Immature natural killer cell (primary cell): ENCODE data around the gene PALLD. TPM values are rescaled to one million over a fixed set of nuclear protein-coding genes. Genes with fewer than 3 reads are reported as not detected.
"Not testable (repeated sequence)": the region's sequence is repeated elsewhere in the genome, so short reads cannot be mapped to it uniquely, and the experiment has no call there.

Experiments
- DNase-seq, 3 donors: peaks; one replicate each; pipeline ENCODE4 v3.0.0; 2022; ENCODE audit warnings: mixed read lengths in 1 of 3
- H3K27ac Mint-ChIP-seq, 6 donors: one replicate each; pipeline ENCODE4 v1.8.0; 2020; ENCODE audit warnings: mixed read lengths in 6 of 6, mild to moderate bottlenecking in 5 of 6, inconsistent platforms in 4 of 6, moderate library complexity in 3 of 6
- H3K27me3 Mint-ChIP-seq, 3 donors: one replicate each; pipeline ENCODE4 v1.8.0; 2020 to 2021; ENCODE audit warnings: low read depth in 3 of 3, mild to moderate bottlenecking in 3 of 3, mixed read lengths in 3 of 3, moderate library complexity in 3 of 3, inconsistent platforms in 1 of 3
- H3K36me3 Mint-ChIP-seq, 3 donors: one replicate each; pipeline ENCODE4 v1.8.0; 2020; ENCODE audit warnings: mixed read lengths in 3 of 3, inconsistent platforms in 2 of 3, mild to moderate bottlenecking in 2 of 3
- H3K4me1 Mint-ChIP-seq, 2 donors: one replicate each; pipeline ENCODE4 v1.8.0; 2020; ENCODE audit warnings: inconsistent platforms in 2 of 2, mild to moderate bottlenecking in 2 of 2, mixed read lengths in 2 of 2, moderate library complexity in 1 of 2
- H3K4me3 Mint-ChIP-seq, 5 donors: one replicate each; pipeline ENCODE4 v1.8.0; 2020; ENCODE audit warnings: mild to moderate bottlenecking in 5 of 5, mixed read lengths in 5 of 5, inconsistent platforms in 3 of 5, moderate library complexity in 3 of 5
- H3K9me3 Mint-ChIP-seq, 6 donors: one replicate each; pipeline ENCODE4 v1.8.0; 2020; ENCODE audit warnings: mild to moderate bottlenecking in 6 of 6, mixed read lengths in 6 of 6, inconsistent platforms in 4 of 6, moderate library complexity in 3 of 6
- polyA plus RNA-seq, 3 donors: library from polyadenylated mRNA; unstranded; fragments of 300-500 nt; fragmentation: Illumina TruSeq; gene quantifications; one replicate each; pipeline ENCODE4 v1.2.3, GENCODE V29; 2021

PALLD gene
- 10 to 100 TPM in 2 of 3 donors, 1 to 10 TPM in 1; 7.4 to 20.8 (median 15.8) TPM for polyA plus RNA-seq

DNA sequence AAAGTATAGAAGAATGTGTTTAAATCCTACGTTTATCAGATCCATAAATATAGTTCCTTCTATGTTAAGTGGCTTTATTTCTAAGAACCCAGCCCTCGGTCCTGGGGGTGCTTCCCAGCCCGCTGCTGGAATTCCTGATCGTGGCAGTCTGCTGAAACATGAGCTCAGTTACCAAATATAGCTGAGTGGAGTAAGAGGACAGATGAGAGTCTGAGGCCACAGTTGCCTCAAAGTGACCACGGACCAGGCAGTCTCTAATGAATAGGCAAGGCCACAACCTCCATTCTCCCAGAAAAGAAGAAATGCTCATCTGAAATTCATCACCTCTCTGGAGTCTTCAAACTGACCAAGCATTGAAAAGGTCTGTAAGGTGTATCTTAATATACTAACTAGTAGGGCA is at the start of gene PALLD:
TSS of gene PALLD (plus strand) at position 219 of the 400 bp plus-strand sequence.
- Mint-ChIP-seq H3K4me1 (no peaks in the 10 kb centered on the region), H3K27me3 (peaks cover 2 to 13% (median 9%) of the 10 kb centered on the region in 3 donors), H3K27ac (no peak within 1 kb of the TSS), H3K36me3 (no peaks in the 10 kb centered on the region), H3K4me3 (no peak within 1 kb of the TSS), H3K9me3 (no peaks in the 10 kb centered on the region)
- DNase-seq: no peak

DNA sequence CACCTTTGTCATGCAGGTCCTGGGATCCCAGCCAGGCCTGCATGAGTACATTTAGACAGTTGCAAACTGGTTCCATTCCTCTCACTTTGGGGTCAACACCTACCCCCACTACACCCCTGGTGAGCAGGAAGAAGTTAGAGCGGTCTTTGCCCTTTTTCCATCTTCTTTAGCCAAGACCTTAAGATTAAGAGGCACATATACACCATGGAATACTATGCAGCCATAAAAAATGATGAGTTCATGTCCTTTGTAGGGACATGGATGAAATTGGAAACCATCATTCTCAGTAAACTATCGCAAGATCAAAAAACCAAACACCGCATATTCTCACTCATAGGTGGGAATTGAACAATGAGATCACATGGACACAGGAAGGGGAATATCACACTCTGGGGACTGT is 47.8 kb upstream of the PALLD start:
- H3K27ac Mint-ChIP-seq, H3K9me3 Mint-ChIP-seq, H3K27me3 Mint-ChIP-seq, DNase-seq, H3K4me3 Mint-ChIP-seq: not testable (repeated sequence)
- H3K36me3 Mint-ChIP-seq: peaks cover 26 to 41% (median 28%) of the 10 kb centered on the region in 3 donors
- peaks cover 18 to 23% of the 10 kb centered on the region in 2 donors for H3K4me1 Mint-ChIP-seq

DNA sequence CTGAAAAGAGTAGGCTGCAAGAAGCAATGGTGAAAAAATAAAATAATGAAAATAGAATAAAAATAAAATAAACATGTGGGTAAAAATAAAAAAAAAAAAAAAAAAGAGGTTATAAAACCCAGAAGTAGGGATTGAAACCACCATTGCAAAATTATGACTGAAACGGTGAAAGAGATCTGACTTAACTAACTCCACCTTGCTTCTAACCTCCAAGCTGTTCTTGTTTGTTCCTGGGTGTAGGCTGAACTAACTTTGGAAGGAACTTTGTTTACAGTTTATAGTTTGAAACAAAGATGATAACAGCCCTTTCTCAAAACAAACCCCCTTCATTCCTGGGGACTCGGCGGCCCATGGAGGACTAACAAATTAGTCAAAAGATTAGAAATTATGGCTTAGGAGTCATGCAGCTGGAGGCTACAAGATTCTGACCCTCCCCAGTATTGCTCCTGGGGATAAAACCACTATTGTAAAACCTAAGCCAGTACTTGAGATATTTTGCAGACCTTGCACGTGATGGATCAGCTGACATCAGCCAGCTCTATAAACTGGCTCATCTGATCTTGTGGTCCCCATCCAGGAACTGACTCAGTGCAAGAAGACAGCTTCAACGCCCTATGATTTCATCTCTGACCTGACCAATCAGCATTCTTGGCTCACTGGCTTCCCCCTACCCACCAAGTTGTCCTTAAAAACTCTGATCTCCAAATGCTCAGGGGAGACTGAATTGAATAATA is 47.0 kb upstream of the PALLD start:
- Mint-ChIP-seq H3K4me3 (no peak overlapping the region), H3K27me3 (peaks cover 0 to 2% (median 0%) of the 10 kb centered on the region in 3 donors)
- DNase-seq: no peak

DNA sequence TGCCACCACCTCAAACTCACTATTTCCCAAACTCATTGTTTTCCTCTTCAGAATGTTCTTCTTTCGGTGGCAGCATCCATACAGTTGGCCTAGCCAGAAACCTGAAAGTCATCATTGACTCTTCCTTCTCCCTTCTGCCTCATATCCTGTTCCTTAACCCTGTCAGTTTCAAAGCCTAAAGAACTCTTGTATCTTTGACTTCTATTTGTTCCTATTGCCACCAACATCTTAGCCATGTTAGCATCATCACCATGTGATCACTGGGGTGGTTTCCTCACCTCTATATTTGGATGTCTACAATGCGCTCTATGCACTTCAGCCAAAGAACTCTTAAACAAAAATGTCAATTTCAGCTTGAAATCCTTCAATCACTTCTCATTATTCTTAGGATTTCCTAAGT is 45.5 kb upstream of the PALLD start:
- Mint-ChIP-seq H3K4me1 (peaks cover 18 to 23% of the 10 kb centered on the region in 2 donors), H3K36me3 (peaks cover 37 to 57% (median 43%) of the 10 kb centered on the region in 3 donors), H3K27me3 (peaks cover 0 to 2% (median 0%) of the 10 kb centered on the region in 3 donors), H3K9me3 (peaks cover 0 to 4% (median 0%) of the 10 kb centered on the region in 6 donors), H3K27ac (peak overlapping the region; percentile 12 to 82 (median 61)), H3K4me3 (peak overlapping the region in 2 of 5 donors; percentile 5 to 8)
- DNase-seq: peak in 1 of 3 donors; percentile 6

More for the DNA sequence above, 47.0 kb upstream of the PALLD start:
- peak overlapping the region in 5 of 6 donors; percentile 1 to 74 (median 41) for H3K27ac Mint-ChIP-seq
- H3K36me3 Mint-ChIP-seq: peaks cover 29 to 47% (median 34%) of the 10 kb centered on the region in 3 donors
- peaks cover 18 to 23% of the 10 kb centered on the region in 2 donors for H3K4me1 Mint-ChIP-seq
- H3K9me3 Mint-ChIP-seq: peaks cover 0 to 4% (median 0%) of the 10 kb centered on the region in 6 donors

DNA sequence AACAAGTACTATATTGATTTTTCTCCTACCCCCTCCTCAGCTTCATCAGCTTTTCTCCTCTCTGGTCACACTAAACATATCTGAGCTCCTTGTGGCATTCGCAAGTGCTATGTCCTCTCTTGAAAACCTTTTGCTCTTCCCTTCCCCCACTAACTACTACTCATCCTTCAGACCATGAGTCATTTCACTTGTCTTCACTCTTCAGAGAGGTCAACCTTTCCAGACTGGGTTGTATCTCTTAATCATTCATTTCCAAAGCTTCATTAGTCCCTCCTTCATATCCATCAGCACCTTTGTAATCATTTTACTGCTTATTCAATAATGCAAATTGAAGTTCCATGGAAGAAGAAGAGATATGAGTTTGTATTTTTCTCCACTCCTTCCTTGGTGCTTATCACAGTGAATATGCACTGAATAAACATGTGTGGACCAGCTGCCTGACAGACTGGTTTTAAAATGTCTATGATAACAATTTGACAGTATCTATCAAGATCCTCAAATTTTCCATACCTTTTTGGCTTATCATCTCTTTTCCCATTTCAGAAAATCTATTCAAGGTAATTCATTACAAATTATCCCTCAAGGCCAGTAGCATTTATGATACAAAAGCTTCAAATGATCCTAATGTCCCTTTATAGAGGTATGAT is 45.0 kb upstream of the PALLD start:
- Mint-ChIP-seq H3K36me3 (peaks cover 37 to 57% (median 43%) of the 10 kb centered on the region in 3 donors), H3K9me3 (peaks cover 0 to 4% (median 0%) of the 10 kb centered on the region in 6 donors), H3K4me3 (peak overlapping the region in 3 of 5 donors; percentile 5 to 8 (median 7)), H3K4me1 (peaks cover 18 to 23% of the 10 kb centered on the region in 2 donors), H3K27ac (peak overlapping the region; percentile 12 to 82 (median 61)), H3K27me3 (peaks cover 0 to 2% (median 0%) of the 10 kb centered on the region in 3 donors)
- DNase-seq: peak in 1 of 3 donors; percentile 11

DNA sequence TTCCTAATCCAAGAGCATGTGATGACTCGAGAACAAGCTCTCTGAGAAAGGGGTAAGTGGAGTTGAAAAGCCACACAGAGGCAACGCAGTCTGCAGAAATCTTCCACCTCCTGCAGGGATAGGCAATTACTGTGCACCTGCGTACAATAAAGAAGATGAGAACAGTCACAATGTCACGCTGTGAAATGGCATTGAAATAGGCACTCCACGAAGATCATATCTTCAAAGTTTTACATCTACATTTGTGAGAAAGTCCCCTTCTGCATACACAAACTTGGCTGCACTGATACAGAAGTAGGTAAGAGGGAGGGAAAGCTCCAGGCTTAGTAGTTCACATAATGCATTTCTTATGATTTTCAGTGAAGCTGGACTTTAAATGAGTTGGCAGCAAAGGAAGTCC is 43.7 kb upstream of the PALLD start:
- H3K27me3 Mint-ChIP-seq: peaks cover 0 to 2% (median 0%) of the 10 kb centered on the region in 3 donors
- no peak overlapping the region for H3K4me3 Mint-ChIP-seq
- H3K36me3 Mint-ChIP-seq: peaks cover 42 to 59% (median 48%) of the 10 kb centered on the region in 3 donors
- DNase-seq: no peak
- H3K27ac Mint-ChIP-seq: no peak overlapping the region
- H3K4me1 Mint-ChIP-seq: peaks cover 18 to 23% of the 10 kb centered on the region in 2 donors
- peaks cover 0 to 4% (median 0%) of the 10 kb centered on the region in 6 donors for H3K9me3 Mint-ChIP-seq

DNA sequence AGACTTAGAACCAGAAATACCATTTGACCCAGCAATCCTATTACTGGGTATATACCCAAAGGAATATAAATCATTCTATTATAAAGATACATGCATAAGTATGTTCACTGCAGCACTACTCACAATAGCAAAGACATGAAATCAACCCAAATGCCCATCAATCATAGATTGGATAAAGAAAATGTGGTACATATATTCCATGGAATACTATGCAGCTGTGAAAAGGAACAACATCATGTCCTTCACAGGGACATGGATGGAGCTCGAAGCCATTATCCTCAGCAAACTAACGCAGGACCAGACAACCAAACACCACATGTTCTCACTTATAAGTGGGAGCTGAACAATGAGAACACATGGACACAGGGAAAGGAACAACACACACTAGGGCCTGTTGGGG is 38.6 kb upstream of the PALLD start:
- H3K9me3 Mint-ChIP-seq, DNase-seq, H3K27me3 Mint-ChIP-seq, H3K4me3 Mint-ChIP-seq, H3K4me1 Mint-ChIP-seq: not testable (repeated sequence)
- Mint-ChIP-seq H3K27ac (peak overlapping the region in 1 of 6 donors; percentile 41), H3K36me3 (peaks cover 39 to 51% (median 48%) of the 10 kb centered on the region in 3 donors)

DNA sequence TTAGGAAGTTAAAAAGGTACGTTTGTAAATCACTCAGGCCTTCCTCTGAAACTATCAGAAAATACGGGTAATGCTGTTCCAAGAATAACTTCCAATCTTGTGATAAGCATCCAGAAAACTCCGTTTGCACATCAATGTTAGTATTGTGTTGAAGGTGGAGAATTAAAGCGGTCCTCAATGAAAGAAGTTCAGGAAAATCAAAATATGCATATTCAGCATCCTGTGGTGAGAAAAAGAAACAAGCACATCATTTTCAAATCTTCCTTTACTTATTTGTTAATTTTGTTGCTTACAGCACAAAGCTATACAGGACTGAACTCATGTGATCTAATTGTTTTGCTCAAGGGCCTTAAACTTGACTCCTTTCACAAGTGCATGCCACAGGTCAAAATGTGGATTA is 35.0 kb upstream of the PALLD start:
- no peak overlapping the region for H3K4me3 Mint-ChIP-seq

DNA sequence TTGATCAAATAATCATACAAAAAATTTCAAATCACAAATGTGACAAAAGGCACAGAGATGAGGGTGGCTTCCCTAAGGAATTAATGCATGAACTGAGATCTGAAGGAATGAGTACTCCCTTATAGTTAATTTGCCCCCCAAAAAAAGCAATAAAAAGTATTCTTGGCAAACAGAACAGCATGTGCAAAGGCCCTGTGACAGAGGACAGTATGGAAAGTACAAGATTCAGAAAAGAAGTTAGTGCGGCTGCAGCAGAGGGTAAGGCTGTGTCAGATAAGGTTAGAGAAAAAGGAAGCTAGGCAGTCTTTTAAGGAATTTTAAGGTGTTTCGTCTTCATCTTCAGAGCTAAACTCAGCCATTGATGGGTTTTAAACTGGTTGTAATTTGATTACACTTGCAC is 23.9 kb upstream of the PALLD start:
- Mint-ChIP-seq H3K9me3 (no peaks in the 10 kb centered on the region), H3K27me3 (peaks cover 0 to 3% (median 0%) of the 10 kb centered on the region in 3 donors), H3K36me3 (peaks cover 17 to 50% (median 39%) of the 10 kb centered on the region in 3 donors), H3K4me1 (peaks cover 13 to 49% of the 10 kb centered on the region in 2 donors), H3K27ac (peak overlapping the region in 3 of 6 donors; percentile 12 to 45 (median 26)), H3K4me3 (no peak overlapping the region)
- no peak for DNase-seq

More for the DNA sequence above, 35.0 kb upstream of the PALLD start:
- no peak overlapping the region for H3K27ac Mint-ChIP-seq
- H3K27me3 Mint-ChIP-seq: no peaks in the 10 kb centered on the region
- peaks cover 0 to 9% of the 10 kb centered on the region in 2 donors for H3K4me1 Mint-ChIP-seq
- H3K9me3 Mint-ChIP-seq: peaks cover 0 to 3% (median 0%) of the 10 kb centered on the region in 6 donors
- H3K36me3 Mint-ChIP-seq: peaks cover 23 to 48% (median 42%) of the 10 kb centered on the region in 3 donors
- DNase-seq: no peak

DNA sequence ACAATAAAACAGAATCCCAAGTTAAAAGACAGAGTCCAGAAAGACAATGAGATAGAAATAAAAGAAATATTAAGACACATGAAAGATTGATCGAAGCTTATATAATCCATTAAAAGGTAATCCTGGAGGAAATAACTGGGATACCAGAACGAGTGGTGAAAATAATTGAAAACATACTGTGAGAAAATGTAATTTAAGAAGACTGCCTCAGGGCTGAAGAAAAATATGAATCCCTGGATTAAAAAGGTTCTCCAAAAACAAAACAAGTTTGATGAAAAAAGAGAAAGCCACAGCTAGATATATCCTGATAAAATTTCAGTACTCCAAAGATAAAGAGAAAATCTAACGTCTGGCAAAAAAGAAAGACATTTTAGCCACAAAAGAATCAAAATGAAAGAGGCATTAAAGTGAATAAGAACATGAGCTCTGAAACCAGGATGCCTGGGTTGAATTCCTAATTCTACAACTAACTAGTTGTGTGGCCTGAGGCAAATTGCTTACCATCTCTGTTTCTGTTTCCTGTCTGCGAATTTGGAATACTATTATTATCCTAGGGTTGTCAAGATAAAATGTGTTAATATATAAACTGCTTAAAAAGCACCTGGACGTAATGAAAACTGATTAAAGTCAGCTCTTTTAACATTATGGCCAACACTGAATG is 22.1 kb upstream of the PALLD start:
- Mint-ChIP-seq H3K4me3 (no peak overlapping the region), H3K9me3 (no peaks in the 10 kb centered on the region), H3K27ac (peak overlapping the region in 1 of 6 donors; percentile 49), H3K36me3 (peaks cover 16 to 35% (median 23%) of the 10 kb centered on the region in 3 donors), H3K4me1 (peaks cover 27 to 64% of the 10 kb centered on the region in 2 donors), H3K27me3 (peaks cover 0 to 7% (median 0%) of the 10 kb centered on the region in 3 donors)
- no peak for DNase-seq

DNA sequence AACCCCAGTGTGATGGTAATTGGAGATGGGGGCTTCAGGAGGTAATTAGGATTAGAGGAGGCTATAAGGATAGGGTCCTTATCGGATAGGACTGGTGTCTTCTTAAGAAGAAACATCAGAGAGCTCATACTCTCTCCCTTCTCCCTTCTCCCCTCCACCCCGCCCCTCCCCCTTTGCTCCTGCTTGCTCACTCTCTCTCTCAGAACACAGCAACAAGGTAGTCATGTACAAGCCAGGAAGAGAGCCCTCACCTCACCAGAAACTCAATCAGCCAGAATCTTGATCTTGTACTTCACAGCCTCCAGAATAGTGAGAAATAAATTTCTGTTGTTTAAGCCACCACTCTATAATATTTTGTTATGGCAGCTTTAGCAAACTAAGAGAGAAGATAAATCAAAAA is 21.1 kb upstream of the PALLD start:
- Mint-ChIP-seq H3K27me3 (peaks cover 4 to 14% (median 6%) of the 10 kb centered on the region in 3 donors), H3K4me1 (peaks cover 34 to 72% of the 10 kb centered on the region in 2 donors), H3K27ac (peak overlapping the region in 1 of 6 donors; percentile 50), H3K9me3 (no peaks in the 10 kb centered on the region), H3K36me3 (peaks cover 8 to 27% (median 17%) of the 10 kb centered on the region in 3 donors), H3K4me3 (no peak overlapping the region)
- no peak for DNase-seq

DNA sequence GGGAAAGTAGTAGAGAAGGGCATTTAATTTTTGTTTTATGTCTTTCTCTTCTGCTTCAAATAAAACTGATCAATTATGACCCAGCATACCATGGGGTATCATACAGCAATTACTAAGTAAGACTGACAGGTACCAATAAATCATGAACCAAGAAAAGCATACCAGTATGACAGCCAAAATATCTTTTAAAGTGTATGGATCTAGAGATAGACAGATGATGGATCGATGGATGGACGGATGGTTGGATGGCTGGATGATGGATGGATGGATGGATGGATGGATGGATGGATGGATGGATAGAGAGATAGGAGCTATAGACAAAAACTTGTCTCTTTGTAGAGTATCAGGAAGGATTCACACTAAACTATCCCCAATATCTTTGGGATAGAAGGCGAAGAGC is 18.0 kb upstream of the PALLD start:
- DNase-seq: no peak
- peak overlapping the region; percentile 96 to 100 (median 99) for H3K4me3 Mint-ChIP-seq
- peak overlapping the region; percentile 76 to 97 (median 84) for H3K27ac Mint-ChIP-seq
- peaks cover 0 to 5% (median 4%) of the 10 kb centered on the region in 3 donors for H3K36me3 Mint-ChIP-seq
- H3K9me3 Mint-ChIP-seq: no peaks in the 10 kb centered on the region
- H3K27me3 Mint-ChIP-seq: peaks cover 7 to 16% (median 9%) of the 10 kb centered on the region in 3 donors
- peaks cover 50 to 78% of the 10 kb centered on the region in 2 donors for H3K4me1 Mint-ChIP-seq

DNA sequence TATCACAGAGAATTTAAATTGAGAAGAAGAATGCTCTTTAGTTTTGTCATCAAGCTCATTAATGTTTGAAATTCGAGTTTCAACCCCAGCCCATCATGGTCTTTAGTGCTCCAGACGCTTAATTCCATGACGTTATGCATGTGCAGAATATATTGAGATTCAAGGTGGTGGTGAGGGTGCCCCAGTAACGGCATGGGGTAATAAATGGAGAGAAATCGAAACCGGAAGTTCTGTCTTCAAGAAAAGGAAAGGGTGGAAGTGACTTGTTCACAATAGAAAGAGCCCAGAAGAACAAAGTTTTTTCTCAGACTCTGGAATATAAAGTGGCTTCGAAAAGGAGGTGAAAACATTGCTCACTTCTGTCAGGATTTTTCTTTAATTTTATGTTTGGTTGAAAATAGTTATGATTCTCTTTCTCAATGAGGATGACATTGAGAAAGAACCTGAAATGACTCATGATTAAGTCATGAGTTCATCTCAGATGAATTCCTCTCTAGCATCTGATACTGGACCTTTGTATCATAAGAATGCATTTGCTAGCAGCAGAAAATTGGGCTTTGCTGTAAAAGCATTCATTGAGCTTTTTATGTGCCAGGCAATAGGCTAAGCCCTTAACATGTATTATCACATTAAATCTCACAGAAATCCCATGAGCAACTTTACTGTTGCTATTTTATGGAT is 15.8 kb upstream of the PALLD start:
- no peaks in the 10 kb centered on the region for H3K9me3 Mint-ChIP-seq
- peak overlapping the region; percentile 97 to 100 (median 99) for H3K27ac Mint-ChIP-seq
- peak; percentile 74 to 78 (median 75) for DNase-seq
- H3K27me3 Mint-ChIP-seq: peaks cover 7 to 16% (median 15%) of the 10 kb centered on the region in 3 donors
- H3K4me3 Mint-ChIP-seq: peak overlapping the region; percentile 96 to 100 (median 99)
- peaks cover 0 to 7% (median 4%) of the 10 kb centered on the region in 3 donors for H3K36me3 Mint-ChIP-seq
- peaks cover 47 to 56% of the 10 kb centered on the region in 2 donors for H3K4me1 Mint-ChIP-seq
